ENCODE results near the gene BIRC2. TPM values are rescaled to one million over a fixed set of nuclear protein-coding genes. Genes with fewer than 3 reads are reported as not detected.

The BIRC2 gene
- 42.3 and 48.3 TPM in 2 replicates for total RNA-seq

GRCh38 chr11:102346748-102347461 lies at the start of gene BIRC2:
BIRC2 (plus strand) TSS chr11:102347214; CDS start chr11:102349855, 2,641 bp downstream.

GRCh38 chr11:102317099-102317767 lies 29.8 kb upstream of the BIRC2 start, which contains the start of gene BIRC3:
BIRC3 (plus strand) TSS chr11:102317484; CDS start chr11:102324510, 7,026 bp downstream.

Small RNA genes lying within 50 kb of the gene (small RNA-seq; reads per million reads assigned to genes)
- not detected for gene AP000942.3
- gene AP000942.4, result not detected
- gene RNU6-952P, result not detected

Other genes with a start within 250 kb of the BIRC2 start
- 114 and 150 TPM in 2 replicates for gene YAP1, start 236.8 kb upstream of the BIRC2 start, total RNA-seq
- gene BIRC3, start 29.7 kb upstream of the BIRC2 start, total RNA-seq, result 0.37 and 1.4 TPM in 2 replicates
- 86.3 and 99.5 TPM in 2 replicates for gene TMEM123, start 105.6 kb downstream of the BIRC2 start, total RNA-seq
- gene MMP7, start 183.5 kb downstream of the BIRC2 start, total RNA-seq, result not detected in 2 replicates

All from subcutaneous preadipocyte (primary cell).